HTR-8/SVneo (cell line): ENCODE data around the gene CERS6.
"Not testable (repeated sequence)": the region's sequence is repeated elsewhere in the genome, so short reads cannot be mapped to it uniquely, and the experiment has no call there.

Source experiments
- DNase-seq: peaks from one replicate; pipeline ENCODE4 v3.0.0; 2011; ENCODE audit warnings: low spot score, mixed read lengths; ENCODE audit not compliant: insufficient read length
- FAIRE-seq: peaks from 2 replicates; lab custom pipeline; 2011; peaks lifted over from hg19 to GRCh38; lab: Jason Lieb, UNC

Gene CERS6

DNA sequence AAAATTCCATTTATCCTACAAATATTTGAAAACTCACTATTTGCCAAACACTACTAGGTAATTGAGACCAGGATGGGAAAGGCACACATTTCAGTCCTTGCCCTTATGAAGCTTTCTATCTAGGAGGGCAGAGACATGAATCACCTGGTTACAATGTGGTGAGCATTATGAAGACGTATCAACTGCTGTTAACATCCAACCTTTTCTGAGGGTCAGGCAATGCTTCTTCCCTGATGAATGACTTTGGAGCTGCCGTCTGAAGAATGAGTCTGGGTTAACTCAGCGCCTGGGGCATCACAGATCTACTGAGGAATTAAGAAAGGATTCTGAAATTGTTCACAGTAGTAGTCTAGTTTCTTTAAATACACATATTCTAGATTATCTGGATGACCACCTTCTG lies 284.3 kb downstream of the CERS6 start:
- no peak for DNase-seq
- no peak for FAIRE-seq

DNA sequence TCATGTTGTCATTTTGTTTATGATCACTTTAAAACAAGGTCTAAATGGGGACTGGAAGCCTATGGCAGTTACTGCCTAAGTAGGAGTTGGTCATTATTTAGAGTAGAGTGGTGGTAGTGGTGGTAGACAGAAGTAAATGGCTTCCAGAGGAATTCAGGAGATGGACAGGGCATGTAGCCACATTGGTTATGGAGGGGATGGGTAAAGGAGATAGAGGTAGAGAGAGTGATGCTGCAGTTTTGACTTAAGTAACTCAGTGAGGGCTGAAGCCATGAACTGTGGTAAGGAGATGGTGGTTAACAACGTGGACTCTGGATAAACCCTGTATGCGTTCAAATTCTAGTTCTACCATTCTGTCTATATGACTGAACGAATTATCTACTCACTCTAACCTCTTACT lies 284.7 kb downstream of the CERS6 start:
- DNase-seq (no peak), FAIRE-seq (no peak)

GRCh38 chr2:168742258-168742932 lies 286.3 kb downstream of the CERS6 start:
- DNase-seq (no peak), FAIRE-seq (no peak)

DNA sequence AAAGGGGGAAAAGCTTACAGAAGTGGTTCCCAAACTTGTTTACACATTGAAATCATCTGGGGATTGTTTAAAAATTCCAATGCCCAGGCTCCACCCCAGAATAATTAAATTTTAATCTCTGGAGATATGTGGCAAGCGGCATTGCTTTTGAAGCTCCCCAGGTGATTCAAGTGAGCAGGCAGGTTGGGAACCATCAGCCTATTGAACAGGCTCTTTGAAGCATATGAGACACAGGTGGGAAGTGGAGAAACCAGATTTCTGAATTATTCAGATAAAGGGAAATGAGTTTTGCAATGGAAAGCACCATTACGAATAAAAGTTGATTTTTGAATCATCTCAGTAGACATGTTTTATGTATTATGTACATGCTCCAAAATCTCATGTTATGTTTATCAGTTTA lies 288.8 kb downstream of the CERS6 start:
- no peak for FAIRE-seq
- DNase-seq: no peak

DNA sequence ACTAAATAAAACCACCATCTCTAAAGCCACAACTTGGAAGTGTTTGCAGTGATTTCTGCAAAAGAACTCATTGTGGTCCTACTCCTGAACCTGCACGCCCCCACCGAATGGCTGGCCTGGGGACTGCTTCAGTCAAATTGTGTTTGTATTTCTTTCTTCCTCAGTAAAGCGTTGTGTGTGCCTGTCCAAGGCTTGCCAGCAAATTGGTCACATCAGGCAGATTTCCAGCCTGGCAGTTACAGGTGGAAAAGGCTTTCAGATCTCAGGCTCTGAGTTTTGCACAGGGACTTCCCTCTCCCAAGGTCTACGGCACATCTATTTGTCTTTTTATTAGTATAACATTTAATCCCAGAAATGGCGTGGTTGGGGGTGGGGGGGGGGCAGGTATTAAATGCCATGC lies 292.4 kb downstream of the CERS6 start:
- no peak for DNase-seq
- no peak for FAIRE-seq

DNA sequence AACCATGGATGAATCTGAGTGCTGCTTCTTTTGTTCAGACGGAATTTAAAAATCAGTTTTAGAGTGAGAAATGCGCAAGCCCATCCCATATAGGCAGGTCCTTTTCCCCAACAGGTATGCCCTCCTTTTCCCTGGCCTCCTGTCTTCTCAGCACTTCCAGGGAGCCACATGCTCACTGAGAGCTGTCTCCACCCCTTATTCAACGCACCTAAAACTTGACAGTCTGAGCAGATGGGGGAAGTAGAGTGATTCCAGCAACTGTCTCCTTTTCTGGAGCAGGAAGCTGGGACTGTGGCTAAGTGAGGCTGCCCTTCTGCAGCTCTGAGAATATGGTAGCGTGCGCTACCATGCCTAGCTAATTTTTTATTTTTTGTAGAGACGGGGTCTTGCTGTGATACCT lies 293.2 kb downstream of the CERS6 start:
- no peak for FAIRE-seq
- no peak for DNase-seq

DNA sequence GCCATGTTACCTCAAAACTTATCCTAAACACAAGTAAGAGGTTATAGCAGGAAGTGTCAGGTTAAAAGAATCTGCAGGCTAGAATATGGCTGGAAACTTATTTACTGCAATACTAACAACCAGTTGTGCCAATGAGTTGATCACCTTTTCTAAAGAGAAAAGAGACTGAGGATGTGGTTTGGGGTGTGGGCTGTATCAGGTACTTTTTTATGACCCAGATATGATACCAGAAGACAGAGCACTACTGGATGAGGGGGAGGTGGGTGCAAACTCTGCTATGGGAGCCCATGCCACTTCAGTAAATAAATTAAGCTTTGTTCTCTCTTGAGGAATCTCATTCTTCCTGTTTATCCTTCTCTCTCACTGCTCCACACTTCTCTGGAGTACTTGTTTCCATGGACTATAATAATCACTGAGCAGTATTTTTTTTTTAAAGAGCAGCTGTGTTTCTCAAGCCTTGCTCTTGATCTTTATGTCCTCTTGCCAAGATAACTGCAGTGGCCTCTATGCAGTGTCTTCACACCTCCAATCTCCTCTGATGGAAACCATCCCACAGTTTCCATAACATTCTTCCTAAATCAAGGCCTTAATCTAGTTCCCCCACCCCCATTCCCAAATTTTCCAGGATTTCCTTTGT lies 295.1 kb downstream of the CERS6 start:
- no peak for DNase-seq
- no peak for FAIRE-seq

GRCh38 chr2:168752361-168752760 lies 296.3 kb downstream of the CERS6 start:
- DNase-seq (no peak), FAIRE-seq (no peak)

GRCh38 chr2:168753765-168754329 lies 297.8 kb downstream of the CERS6 start:
- DNase-seq (no peak), FAIRE-seq (no peak)

GRCh38 chr2:168757223-168757622 lies 301.2 kb downstream of the CERS6 start:
- no peak for FAIRE-seq
- no peak for DNase-seq

DNA sequence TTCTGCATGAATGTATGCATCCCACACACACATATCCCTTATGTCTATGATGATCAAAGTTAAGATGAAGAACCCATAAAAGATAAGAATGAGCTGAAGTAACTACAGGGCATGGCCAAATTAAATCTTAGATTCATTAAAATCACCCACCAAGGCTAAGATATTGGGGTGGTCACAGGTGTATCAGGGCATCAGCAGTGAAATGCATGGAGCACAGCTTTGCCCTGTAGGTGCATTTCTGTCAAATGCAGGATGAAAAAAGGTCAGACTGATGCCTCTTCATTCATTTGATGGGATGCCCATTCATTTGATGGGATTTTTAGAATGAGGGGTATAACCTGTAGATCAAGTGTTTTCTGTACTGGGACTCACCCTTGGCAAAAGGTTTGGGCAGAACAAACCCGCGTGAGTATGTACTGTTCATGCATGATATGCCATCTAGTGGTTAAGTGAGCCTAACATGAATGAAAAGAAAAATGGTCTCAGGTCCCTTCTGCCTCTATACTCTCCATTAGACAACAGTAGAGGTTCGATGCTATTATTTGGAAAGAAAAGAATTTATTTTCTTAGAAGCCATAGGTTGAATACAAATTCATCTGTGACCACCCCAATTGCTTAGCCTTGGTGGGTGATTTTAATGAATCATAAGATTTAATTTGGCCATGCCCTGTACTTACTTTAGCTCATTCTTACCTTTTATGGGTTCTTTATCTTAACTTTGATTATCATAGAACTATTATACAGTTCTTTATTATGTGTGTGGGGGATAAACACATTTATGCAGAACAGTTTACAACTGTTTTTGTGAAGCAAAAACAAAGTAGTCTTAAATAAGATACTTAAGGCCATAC lies 303.1 kb downstream of the CERS6 start:
- no peak for FAIRE-seq
- DNase-seq: peak; percentile 37

GRCh38 chr2:168765401-168765800 lies 309.3 kb downstream of the CERS6 start:
- FAIRE-seq: no peak
- no peak for DNase-seq

GRCh38 chr2:168766600-168766999 lies 310.5 kb downstream of the CERS6 start:
- no peak for DNase-seq
- FAIRE-seq: no peak

DNA sequence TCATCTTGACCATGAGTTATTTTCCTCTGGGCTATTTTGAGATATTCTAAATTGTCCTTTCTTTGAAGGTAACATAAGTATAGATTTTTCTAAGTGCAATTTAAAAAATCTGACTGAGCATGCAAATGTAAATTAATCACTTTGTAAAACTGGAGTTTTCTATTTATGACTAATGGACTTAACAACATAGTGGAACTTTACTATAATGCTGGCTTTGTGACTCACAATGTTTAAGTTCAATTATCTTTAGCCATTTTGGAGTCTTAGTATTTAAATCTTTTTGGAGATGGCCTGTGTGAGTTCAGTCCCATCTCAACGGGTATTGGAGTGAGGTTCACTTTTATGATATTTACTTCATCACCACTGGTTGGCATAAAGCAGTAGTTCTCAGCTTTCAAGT lies 311.2 kb downstream of the CERS6 start:
- DNase-seq (no peak), FAIRE-seq (no peak)

- FAIRE-seq, DNase-seq: not testable (repeated sequence)
Measured at GRCh38 chr2:168768357-168768756, 312.3 kb downstream of the CERS6 start.

DNA sequence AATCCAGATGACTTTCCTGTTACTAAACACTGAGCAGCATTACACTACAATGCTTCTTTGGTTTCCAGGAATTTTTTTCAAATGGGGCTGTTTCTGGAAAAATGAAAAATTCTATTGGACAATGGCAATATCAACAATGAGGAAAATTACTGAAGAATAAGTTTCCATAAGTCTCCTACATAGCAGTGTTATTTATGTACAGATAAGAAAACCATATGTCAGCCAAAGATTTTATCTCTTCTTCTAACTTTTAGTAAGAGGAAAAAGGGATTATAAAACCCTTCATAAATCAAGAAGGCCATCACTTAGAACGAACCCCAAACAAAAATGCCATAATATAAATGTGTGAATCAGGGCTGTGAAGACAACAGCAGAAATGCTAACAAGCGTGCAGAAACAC lies 314.7 kb downstream of the CERS6 start:
- FAIRE-seq: no peak
- no peak for DNase-seq

DNA sequence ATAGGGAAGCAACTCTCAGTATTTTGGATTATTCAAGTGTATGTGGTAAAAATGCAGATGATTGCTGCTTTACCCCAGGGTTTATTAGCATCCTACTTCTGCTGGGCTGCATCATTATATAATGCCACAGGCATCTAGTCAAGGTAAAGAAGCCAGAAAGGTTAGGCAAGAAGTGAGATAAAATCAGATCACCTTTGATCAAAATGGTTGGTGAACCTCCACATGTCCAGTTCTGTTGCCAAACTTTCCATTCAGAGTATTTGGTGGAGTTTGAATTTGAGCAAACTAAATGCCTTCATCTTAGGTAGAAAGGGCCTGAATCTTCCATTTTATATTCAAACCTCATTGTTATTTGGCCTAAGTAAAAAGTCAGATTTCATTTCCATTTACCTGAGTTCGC lies 316.6 kb downstream of the CERS6 start:
- FAIRE-seq (no peak), DNase-seq (no peak)

DNA sequence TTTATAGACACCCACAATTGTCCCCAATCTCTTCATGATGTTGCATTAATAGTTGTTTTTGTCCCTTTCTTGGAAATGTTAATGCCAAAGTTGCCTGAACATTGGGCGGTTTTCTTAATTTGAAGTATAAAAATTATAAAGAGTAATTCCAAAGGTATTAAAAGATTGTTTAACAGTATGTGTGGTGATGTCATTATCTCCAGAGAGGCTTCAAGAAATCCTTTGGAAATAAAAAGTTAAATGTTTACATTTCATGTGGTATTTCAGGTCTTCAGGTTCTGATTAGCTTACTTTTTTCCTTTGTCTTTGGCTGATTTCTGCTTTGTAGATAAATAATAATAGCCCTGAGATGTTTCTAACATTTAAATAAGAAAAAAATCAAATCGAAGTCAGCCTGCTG lies 317.1 kb downstream of the CERS6 start:
- DNase-seq (no peak), FAIRE-seq (no peak)

DNA sequence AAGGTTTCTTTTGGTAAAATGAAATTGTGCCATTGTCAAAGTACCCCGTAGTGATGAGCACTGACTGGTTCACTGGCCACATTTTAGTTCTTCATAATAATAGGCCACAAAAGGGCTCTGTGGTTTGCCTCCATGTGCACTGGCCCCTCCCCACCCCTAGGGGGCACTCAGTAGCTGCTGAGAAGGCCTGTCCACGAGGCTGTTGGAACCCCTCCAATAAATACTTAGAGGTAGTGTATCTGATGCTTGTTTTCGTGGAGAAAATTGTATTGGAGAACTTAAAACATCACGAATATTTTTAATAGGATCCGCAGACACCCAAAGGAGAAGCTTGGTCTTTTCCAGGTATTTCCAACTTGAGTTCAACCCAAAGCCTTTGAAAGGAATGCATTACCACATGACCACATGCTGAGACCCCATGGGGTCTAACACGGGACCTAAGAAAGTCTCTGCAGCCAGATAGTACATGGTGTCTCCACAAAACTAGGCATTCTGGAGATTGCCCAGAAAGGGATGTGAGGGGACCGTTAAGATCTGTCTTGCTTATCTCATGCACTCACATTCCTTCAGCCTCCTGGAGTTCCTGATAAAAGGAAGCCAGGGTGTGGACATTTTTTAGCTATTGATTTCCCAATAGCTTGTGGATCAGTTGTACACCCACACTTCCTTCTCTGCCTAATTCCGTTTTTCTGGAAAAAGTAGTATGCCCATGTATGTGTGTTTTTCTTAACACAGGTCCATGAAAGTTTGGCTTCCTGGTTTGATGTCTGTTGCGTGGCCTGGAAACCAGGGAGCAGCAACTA lies 317.8 kb downstream of the CERS6 start:
- FAIRE-seq (no peak), DNase-seq (no peak)

DNA sequence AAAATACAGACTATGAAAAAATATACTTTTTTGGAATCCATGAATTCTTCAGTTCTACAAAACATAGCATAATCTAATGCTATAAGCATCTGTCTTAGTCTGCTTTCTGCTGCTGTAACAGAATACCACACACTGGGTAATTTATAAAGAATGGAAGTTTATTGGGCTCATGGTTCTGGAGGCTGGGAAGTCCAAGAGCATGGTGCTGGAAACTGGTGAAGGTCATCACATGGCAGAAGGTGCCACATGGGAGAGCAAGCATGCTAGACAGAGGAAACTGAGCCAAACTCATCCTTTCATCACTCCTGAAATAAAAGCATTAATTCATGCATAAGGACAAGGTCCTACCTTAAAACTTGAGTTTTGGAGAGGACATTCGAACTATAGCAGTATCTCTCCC lies 319.8 kb downstream of the CERS6 start:
- FAIRE-seq: no peak
- no peak for DNase-seq
